ENCODE results near the gene R3HCC1L. TPM values are rescaled to one million over a fixed set of nuclear protein-coding genes. Genes with fewer than 3 reads are reported as not detected.
A peak's percentile ranks its signal among the peaks of the same experiment; 100 is the strongest.

R3HCC1L gene
- total RNA-seq, 1 donor from 2014 or later: 12.3 TPM

DNA sequence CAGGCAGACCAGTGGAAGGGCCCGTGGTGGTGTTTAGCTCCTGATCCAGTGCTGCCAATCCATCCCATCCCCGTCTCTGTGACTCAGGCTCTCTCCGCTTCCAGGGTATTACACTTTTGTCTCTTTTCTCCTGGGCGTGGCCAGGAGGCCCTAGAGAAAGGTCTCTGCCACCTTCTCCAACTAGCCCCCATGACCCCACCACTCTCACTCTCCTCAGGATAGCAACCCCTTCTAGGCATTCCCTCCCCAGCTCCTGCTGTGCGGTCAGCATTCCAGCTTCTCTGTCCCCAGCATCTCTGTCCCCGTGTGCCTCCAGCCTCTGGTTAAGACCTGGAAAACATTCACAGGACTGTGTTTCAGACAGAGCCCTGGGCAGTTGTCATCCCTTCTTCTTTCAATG is 36.2 kb upstream of the R3HCC1L start:
- Histone ChIP-seq H3K4me3 (no peak overlapping the region), H3K27ac (no peak overlapping the region), H3K36me3 (no peaks in the 10 kb centered on the region), H3K27me3 (no peaks in the 10 kb centered on the region), H3K9me3 (no peaks in the 10 kb centered on the region), H3K4me1 (no peaks in the 10 kb centered on the region)
- DNase-seq (ENCODE audit: extremely low spot score in 2 of 2): peak in 1 of 2 donors; percentile 84
- TF ChIP-seq POLR2A (IDR thresholded peaks at IDR 0.05) (no peak), POLR2AphosphoS5 (IDR thresholded peaks at IDR 0.05; ENCODE audit: insufficient read depth in 1 of 2, low read depth in 1 of 2) (no peak)
- TF ChIP-seq, protein P1, sequence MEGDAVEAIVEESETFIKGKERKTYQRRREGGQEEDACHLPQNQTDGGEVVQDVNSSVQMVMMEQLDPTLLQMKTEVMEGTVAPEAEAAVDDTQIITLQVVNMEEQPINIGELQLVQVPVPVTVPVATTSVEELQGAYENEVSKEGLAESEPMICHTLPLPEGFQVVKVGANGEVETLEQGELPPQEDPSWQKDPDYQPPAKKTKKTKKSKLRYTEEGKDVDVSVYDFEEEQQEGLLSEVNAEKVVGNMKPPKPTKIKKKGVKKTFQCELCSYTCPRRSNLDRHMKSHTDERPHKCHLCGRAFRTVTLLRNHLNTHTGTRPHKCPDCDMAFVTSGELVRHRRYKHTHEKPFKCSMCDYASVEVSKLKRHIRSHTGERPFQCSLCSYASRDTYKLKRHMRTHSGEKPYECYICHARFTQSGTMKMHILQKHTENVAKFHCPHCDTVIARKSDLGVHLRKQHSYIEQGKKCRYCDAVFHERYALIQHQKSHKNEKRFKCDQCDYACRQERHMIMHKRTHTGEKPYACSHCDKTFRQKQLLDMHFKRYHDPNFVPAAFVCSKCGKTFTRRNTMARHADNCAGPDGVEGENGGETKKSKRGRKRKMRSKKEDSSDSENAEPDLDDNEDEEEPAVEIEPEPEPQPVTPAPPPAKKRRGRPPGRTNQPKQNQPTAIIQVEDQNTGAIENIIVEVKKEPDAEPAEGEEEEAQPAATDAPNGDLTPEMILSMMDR (IDR thresholded peaks at IDR 0.05): no peak
- intact Hi-C loops (cut with DNase I): no loop called here

DNA sequence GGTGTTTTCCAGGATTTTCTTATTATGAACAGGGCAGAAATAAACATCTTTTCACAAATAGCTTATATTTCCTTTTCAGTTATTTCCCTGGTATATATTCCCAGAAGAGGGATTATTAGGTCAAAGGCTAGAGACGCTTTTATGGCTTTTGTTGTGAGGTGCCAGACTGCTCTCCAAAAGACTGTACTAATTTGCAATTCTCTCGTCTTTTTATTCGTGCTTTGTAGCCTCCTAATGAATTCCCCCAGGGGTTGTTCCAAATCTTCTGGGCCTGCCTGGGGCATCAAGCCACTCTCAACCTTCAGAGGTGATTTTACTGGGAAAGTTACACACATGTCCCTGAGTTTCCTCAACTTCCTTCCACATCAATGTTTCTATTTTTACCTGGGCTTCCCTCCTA is 34.0 kb upstream of the R3HCC1L start:
- no peak overlapping the region for H3K4me3 ChIP-seq
- no peak for TF ChIP-seq POLR2AphosphoS5 (IDR thresholded peaks at IDR 0.05; ENCODE audit: insufficient read depth in 1 of 2, low read depth in 1 of 2)
- TF ChIP-seq POLR2A (IDR thresholded peaks at IDR 0.05): no peak
- TF ChIP-seq, protein P1 (IDR thresholded peaks at IDR 0.05): no peak
- H3K4me1 ChIP-seq: no peaks in the 10 kb centered on the region
- no peaks in the 10 kb centered on the region for H3K36me3 ChIP-seq
- H3K9me3 ChIP-seq: no peaks in the 10 kb centered on the region
- no peak overlapping the region for H3K27ac ChIP-seq
- intact Hi-C loops (cut with DNase I): no loop called here
- DNase-seq (ENCODE audit: extremely low spot score in 2 of 2): peak in 1 of 2 donors; percentile 25
- H3K27me3 ChIP-seq: no peaks in the 10 kb centered on the region

DNA sequence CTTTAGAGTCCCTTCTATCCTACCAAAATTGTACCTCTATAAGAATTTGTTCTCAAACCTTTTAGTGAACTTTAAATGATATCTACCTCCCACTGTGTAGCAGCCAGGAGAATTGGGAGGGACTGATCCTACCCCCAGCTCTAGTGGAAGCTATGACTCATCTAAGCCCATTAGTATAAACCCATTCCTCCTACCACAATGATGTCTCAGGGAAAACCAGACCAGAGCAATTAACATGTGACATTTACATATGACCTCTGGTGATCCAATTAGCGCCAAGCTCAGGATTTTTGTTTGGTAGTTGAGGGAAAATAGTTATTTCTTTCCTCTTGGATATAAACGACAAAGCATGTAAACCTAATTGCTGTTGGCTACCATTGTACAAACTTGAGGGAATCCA is 33.1 kb upstream of the R3HCC1L start:
- Histone ChIP-seq H3K9me3 (no peaks in the 10 kb centered on the region), H3K4me1 (no peaks in the 10 kb centered on the region), H3K4me3 (no peak overlapping the region), H3K27ac (no peak overlapping the region), H3K27me3 (no peaks in the 10 kb centered on the region), H3K36me3 (no peaks in the 10 kb centered on the region)
- no peak for DNase-seq (ENCODE audit: extremely low spot score in 2 of 2)
- TF ChIP-seq, protein P1 (IDR thresholded peaks at IDR 0.05): no peak
- TF ChIP-seq POLR2AphosphoS5 (IDR thresholded peaks at IDR 0.05; ENCODE audit: insufficient read depth in 1 of 2, low read depth in 1 of 2) (no peak), POLR2A (IDR thresholded peaks at IDR 0.05) (no peak)
- intact Hi-C loops (cut with DNase I): no loop called here

DNA sequence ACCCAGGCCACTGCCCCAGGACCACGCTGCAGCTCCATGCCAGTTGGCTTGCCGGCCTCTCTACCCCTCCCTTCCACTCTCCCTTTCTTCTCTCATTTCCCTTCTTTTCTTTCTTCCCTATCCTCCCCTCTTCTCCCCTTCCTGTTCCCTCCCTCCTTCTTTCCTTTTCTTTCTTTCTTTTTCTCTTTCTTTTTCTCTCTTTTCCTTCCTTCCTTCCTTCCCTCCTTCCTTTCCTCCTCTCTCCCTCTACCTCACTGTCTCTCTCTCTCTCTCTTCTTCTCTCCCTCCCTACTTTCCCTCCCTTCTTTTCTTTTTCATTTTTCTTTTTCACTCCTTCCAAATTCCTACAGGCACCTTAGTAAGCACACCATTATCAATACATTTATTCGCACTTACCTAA is 30.3 kb upstream of the R3HCC1L start:
- Histone ChIP-seq H3K36me3 (no peaks in the 10 kb centered on the region), H3K4me3 (no peak overlapping the region), H3K27ac (no peak overlapping the region), H3K27me3 (no peaks in the 10 kb centered on the region), H3K9me3 (no peaks in the 10 kb centered on the region), H3K4me1 (no peaks in the 10 kb centered on the region)
- DNase-seq (ENCODE audit: extremely low spot score in 2 of 2): no peak
- intact Hi-C loops (cut with DNase I): no loop called here
- TF ChIP-seq, protein P1 (IDR thresholded peaks at IDR 0.05): no peak
- no peak for TF ChIP-seq POLR2A (IDR thresholded peaks at IDR 0.05)

DNA sequence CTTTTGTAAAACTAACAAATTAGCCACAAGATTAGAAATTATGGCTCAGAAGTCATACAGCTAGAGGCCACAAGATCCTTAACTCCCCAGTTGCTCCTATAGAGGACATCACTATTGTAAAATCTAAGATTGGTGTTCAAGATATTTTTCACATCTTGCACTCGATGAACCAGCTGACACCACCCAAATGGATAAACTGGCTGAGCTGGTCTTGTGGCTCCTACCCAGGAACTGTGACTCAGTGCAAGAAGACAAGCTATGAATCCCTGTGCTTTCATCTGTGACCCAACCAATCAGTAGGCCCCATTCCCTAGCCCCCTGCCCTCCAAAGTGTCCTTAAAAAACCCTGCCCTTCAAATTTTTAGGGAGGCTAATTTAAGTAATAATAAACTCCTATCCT is 27.9 kb upstream of the R3HCC1L start:
- H3K9me3 ChIP-seq: no peaks in the 10 kb centered on the region
- H3K4me3 ChIP-seq: no peak overlapping the region
- no peak for DNase-seq (ENCODE audit: extremely low spot score in 2 of 2)
- TF ChIP-seq, protein P1 (IDR thresholded peaks at IDR 0.05): no peak
- TF ChIP-seq POLR2AphosphoS5 (IDR thresholded peaks at IDR 0.05; ENCODE audit: insufficient read depth in 1 of 2, low read depth in 1 of 2) (no peak), POLR2A (IDR thresholded peaks at IDR 0.05) (no peak)
- no peaks in the 10 kb centered on the region for H3K27me3 ChIP-seq
- no peak overlapping the region for H3K27ac ChIP-seq
- intact Hi-C loops (cut with DNase I): no loop called here
- H3K36me3 ChIP-seq: no peaks in the 10 kb centered on the region
- H3K4me1 ChIP-seq: no peaks in the 10 kb centered on the region
